ENCODE measurements around the gene DIP2C.
"Not testable (repeated sequence)": the region's sequence is repeated elsewhere in the genome, so short reads cannot be mapped to it uniquely, and the experiment has no call there.

DIP2C gene

GRCh38 chr10:338171-339037, 351.1 kb downstream of the DIP2C start:
- FAIRE-seq = no peak

DNA sequence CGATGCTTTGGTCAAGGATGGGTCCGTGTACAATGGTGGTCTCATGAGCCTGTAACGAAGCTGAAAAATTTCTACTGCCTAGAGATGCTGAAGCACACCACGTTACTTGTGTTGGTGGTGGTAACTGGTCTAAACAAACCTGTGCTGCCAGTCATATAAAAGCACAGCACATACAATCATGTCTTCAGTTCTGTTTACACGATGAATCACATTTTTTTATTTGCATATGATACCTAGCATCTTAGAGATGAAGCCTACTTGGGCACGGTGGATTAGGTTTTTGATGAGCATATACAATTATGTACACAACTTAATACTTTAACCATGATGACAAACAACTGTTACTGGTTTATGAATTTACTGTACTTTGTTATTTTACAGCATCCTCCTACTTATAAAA, 353.2 kb downstream of the DIP2C start:
- FAIRE-seq = no peak

DNA sequence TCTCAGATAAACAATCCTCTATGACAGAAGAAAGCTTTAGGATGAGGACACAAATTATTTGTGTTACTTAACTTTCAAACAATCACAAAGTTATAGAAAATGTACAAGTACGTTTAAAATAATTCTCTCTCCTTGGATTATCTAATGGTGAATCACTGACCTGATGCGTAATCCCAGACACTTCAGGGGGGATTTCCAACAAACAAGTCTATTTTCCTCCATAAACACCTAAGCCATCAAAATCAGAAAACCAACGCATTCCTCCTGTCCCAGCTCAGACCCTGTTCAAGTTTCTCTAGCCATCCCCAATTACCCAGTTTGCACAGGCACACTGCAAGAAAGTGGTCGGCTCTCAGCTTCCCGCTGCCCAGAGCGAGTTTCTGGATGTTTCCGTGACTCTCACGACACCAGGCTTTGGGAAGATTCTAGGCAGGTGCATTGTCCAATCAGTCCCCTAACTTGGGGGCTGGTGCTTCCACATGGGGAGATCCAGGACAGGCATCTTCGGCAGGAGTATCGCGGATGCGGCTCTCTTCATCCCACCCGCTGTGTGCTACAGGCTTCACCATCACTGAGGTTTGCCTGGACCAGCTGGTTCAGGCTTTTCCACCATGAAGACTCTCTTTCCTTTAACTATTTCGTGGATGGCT, 354.2 kb downstream of the DIP2C start:
- no peak for FAIRE-seq

DNA sequence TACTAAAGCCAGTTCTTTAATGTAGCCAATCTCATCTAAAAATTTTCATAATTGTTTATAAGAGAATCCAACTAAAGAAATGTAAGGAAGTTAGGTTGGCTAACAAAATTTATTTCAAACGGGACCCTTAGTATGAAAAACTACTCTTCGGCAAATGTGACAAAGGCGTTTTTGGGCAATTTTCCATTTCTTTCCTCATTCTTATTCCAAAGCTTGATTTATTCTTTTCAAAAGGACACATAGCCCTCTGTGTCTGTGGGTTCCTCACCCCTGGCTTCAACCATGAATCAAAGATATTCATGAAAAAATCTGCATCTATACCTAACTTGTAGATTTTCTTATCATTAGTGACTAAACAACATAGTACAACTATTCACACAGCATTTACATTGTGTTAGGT, 358.3 kb downstream of the DIP2C start:
- FAIRE-seq = no peak

GRCh38 chr10:329361-330099, 359.9 kb downstream of the DIP2C start:
- FAIRE-seq = no peak

- FAIRE-seq = no peak
These were observed 361.3 kb downstream of the DIP2C start for GRCh38 chr10:327889-328852.

DNA sequence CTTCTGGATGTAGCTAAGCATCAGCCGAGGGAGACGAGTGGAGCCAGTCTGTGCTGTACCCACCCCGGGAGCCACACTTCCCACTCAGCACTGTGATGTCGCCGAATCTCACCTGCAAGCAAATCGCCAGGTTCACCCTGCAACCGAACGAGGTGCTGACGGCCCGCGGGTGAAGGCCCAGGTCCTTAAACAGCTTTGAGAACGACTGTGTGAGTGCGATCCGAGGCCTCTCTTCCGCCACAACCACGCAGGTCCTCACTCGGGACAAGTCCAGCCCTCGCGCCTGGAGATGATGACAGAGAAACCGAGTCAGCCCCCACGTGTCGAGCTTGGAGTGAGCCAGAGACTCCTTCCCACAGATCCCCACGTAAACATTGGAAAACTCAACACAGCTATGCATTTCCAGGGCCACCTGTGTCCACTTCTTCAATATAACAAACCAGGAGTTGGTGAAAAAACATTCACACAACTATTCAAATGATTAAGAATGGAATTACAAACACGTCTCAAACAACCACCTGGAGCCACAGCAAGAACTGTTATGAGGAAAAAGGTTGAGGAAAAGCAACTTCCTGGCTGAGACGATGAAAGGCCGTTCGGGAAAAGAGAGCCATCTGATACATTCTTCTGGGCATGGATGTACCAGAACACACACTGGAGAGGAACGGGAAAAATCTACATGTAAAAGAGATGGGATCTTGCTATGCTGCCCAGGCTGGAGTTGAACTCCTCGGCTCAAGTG, 362.4 kb downstream of the DIP2C start:
- FAIRE-seq = no peak

- no peak for FAIRE-seq
These were observed 363.1 kb downstream of the DIP2C start for GRCh38 chr10:326350-326749.

GRCh38 chr10:325282-325681, 364.2 kb downstream of the DIP2C start:
- no peak for FAIRE-seq

DNA sequence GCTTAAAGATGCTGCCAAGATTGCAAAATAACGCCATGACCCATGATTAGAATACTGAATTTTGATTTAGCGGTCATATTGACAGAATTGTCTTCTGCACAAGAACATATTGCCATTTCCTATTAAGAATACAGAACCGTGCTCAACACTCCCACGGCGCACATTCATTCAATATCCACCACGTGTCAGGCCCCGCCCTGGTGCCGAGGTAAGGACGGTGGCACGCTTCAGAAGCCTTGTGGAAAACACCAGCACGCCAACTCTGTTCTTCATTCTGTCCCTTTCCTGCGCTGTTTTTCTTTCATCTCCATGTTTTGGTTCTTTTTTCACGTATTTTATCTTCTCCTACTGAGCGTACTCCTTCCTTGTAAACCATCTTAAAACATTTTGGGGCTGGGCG, 364.9 kb downstream of the DIP2C start:
- FAIRE-seq = no peak

DNA sequence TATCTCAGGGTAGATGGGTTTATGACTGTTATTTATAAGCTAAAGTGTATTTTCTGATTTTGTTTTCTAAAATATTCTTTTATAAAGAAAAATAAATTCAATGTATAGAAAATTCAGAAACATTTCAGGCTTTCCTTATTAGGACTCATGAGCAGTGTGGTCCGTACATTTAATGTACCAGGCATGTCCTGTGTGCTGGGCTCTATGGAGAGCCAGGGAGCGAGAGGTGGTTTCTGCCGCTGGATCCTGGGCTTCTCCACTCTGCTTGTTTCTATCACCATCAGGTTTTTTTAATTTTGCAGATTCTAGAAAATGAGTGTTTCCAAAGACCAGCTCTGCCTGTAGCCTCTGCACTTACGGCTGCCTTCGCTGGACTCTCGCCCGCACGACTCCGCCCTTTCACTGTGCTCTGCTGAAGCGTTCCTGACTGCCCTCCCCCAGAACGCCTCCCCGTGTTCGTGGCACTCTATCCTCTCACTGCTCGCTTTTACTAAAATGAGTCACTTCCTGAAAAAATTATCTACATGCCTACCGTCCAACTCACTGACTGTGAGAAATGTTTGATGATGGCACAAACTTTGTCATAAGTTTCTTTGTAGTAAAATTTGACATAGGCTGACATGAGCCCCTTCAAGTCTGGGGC, 365.7 kb downstream of the DIP2C start:
- FAIRE-seq = no peak

DNA sequence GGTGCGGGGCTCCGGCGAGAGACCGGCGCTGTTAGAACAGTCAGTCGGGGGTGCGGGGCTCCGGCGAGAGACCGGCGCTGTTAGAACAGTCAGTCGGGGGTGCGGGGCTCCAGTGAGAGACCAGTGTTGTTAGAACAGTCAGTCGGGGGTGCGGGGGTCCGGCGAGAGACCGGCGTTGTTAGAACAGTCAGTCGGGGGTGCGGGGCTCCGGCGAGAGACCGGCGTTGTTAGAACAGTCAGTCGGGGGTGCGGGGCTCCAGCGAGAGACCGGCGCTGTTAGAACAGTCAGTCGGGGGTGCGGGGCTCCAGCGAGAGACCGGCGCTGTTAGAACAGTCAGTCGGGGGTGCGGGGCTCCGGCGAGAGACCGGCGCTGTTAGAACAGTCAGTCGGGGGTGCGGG, 366.4 kb downstream of the DIP2C start:
- not testable (repeated sequence) for FAIRE-seq

GRCh38 chr10:320771-321170, 368.7 kb downstream of the DIP2C start:
- FAIRE-seq = no peak

DNA sequence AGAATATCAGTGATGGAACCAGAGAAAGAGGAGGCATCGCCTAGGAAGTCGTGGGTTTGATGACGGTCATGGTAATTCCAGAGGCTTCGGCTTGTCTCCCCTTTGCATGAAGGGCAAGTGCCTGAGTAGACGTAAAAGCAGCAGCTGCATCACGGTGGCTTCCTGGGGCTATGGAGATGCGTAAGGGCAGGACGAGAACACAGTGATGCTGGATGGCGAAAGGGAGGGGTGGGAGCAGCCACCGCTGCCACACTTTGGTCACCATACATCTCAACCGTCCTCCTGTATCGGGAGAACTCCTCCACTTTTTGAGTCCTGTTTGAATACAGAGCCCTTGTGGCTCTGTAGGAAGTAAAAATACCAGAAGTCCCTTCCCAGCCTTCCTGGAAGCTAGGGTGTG, 371.5 kb downstream of the DIP2C start:
- no peak for FAIRE-seq

DNA sequence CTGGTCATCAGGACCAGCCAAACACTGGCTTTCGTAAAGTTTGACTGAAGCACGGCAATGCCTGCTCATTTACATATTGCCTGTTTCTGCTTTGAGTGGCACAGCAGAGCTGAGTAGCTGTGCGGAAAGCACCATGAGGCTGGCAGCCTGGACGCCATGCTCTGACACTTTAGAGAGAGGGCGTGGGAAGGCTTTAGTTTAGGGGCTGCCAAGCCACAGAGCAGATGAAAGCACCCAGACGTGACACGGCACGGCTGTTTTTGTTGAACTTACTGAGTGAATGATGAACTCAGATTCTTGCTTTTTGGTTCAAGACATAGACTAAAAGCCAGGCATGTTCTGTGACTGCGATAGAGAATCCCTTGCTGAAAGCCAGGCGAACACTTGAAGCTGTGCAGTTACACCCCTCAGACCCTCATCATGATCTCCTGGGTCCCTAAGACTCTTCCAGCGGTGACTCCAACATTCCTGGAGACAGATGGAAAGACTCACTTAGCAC, 372.1 kb downstream of the DIP2C start:
- no peak for FAIRE-seq

DNA sequence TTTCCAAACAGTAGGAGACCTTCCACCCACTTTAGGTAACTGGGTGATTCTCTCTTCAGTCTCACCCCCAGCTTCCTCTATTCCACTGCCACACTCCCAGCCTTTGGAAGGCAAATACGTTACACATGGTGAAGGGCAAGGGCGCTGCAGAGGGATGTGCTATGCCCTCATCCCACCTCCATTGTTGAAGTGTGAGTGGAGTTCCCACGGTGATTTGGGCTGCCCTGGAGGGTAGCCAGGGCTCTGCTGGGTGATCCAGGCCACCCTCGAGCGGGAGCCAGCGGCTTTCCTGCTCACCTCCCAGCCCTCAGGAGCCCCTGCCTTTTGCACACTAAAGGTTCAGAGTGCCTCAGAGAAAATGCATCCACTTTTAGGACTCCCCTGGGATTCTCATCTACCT, 373.1 kb downstream of the DIP2C start:
- FAIRE-seq = no peak

DNA sequence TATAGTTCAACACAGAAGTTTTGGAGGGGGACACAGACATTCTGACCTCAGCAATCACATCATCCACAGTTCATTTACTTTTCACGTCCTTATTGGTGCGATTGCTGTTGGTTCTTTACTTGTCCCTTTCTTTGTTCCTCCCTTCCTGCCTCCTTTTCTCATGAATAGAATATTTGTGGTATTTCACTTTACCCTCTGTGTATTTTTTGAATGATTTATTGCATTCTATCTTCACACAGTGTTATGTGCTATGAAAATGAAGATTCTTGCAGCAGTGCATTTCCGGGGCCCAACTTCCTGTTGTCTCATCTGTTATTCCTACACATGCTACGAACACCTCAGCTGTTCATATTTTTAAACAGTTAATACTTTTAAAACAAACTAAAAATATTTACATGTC, 374.6 kb downstream of the DIP2C start:
- FAIRE-seq = no peak

DNA sequence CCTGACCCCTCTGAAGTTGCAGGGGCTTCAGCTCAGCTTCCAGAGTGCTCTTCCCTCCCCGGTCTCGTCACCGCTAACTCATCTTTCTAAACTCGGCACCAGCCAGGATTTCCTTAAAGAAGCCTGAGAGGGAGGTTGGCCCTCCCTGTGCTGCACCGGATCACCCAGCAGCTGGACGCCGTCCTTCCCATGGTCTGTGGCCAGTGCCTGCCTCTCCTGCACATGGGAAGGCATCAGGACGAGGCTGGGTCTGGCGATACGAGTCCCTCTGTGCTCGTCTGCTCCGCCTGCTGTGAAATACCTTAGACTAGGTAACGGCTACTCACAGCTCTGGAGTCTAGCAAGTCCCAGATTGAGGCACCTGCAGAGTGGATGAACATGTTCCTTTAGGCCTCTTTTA, 375.1 kb downstream of the DIP2C start:
- no peak for FAIRE-seq

GRCh38 chr10:311901-312665, 377.4 kb downstream of the DIP2C start:
- FAIRE-seq = no peak

DNA sequence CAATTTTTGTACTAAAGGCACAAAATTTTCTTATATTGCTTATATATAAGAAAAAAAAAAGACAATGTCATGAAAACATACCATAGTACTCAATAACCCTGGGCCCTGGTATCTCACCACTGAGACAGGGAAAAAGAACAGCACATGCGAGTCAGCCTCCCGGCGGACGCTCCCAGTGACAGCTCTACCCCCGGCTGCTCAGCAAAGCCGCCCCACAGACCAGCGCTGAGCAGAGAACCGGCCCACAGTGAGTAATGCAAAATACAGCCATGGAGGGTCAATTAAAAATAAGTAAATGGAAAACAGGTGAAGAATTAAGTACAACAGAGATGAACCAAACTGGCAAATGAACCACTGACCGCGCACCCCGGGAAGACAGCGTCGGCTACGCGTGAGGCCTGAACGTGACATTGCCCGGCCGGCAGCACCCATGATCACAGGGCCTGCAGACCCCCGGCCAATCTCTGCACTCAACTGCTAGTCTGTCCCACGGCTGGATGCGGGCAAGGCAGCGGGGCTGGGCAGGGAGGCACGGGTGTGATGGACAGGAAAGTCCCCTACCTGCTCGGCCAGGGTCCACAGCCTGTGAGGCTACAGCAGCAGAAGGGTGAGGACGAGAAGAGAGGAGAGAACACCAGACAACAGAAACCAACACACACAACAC, 378.4 kb downstream of the DIP2C start:
- no peak for FAIRE-seq
